IPS-18c (cell line): ENCODE measurements around the gene B3GALNT2.

Experiments used
- H3K4me3 ChIP-seq: 2 replicates; pipeline ENCODE4 v1.7.0; 2013; ENCODE audit warnings: low read depth, mild to moderate bottlenecking, low read length, moderate library complexity; ENCODE audit not compliant: insufficient read depth
- H3K9me3 ChIP-seq: one replicate; pipeline ENCODE4 v1.6.1; 2013; ENCODE audit warnings: mild to moderate bottlenecking, low read length, moderate library complexity; ENCODE audit not compliant: control insufficient read depth, insufficient read depth

Gene B3GALNT2

GRCh38 chr1:235427447-235427846 lies 76.8 kb downstream of the B3GALNT2 start:
- Histone ChIP-seq H3K9me3 (no peaks in the 10 kb centered on the region), H3K4me3 (no peak overlapping the region)

GRCh38 chr1:235426680-235427079 lies 77.6 kb downstream of the B3GALNT2 start:
- Histone ChIP-seq H3K9me3 (no peaks in the 10 kb centered on the region), H3K4me3 (no peak overlapping the region)

GRCh38 chr1:235426143-235426542 lies 78.1 kb downstream of the B3GALNT2 start:
- Histone ChIP-seq H3K9me3 (no peaks in the 10 kb centered on the region), H3K4me3 (no peak overlapping the region)

DNA sequence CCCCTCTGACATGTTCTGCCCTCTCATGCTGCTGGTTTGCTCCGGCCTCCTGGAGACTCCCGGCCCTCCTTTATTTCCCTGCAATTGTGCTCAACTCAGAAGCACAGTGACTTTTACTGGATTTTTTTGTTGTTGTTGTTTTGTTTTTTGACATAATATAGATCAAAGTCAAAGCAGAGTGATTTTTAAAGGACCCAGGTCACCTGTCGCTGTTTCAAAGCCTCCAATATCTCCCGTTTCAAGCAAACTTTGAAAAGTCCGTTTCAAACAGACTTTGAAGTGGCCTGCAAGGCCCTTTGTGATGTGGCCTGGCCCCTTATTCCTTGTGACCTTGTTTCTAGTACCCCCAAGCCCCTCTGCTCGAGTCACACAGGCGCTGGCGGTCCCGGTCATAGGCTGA lies 78.9 kb downstream of the B3GALNT2 start:
- Histone ChIP-seq H3K4me3 (no peak overlapping the region), H3K9me3 (no peaks in the 10 kb centered on the region)

- no peaks in the 10 kb centered on the region for H3K9me3 ChIP-seq
- no peak overlapping the region for H3K4me3 ChIP-seq
Observed at GRCh38 chr1:235424092-235424491, 80.2 kb downstream of the B3GALNT2 start.

- Histone ChIP-seq H3K4me3 (no peak overlapping the region), H3K9me3 (no peaks in the 10 kb centered on the region)
Observed at GRCh38 chr1:235423214-235423652, 81.0 kb downstream of the B3GALNT2 start.

- H3K4me3 ChIP-seq: no peak overlapping the region
- H3K9me3 ChIP-seq: no peaks in the 10 kb centered on the region
Observed at GRCh38 chr1:235421751-235422150, 82.5 kb downstream of the B3GALNT2 start.

GRCh38 chr1:235417086-235417697 lies 87.1 kb downstream of the B3GALNT2 start:
- Histone ChIP-seq H3K4me3 (no peak overlapping the region), H3K9me3 (no peaks in the 10 kb centered on the region)

DNA sequence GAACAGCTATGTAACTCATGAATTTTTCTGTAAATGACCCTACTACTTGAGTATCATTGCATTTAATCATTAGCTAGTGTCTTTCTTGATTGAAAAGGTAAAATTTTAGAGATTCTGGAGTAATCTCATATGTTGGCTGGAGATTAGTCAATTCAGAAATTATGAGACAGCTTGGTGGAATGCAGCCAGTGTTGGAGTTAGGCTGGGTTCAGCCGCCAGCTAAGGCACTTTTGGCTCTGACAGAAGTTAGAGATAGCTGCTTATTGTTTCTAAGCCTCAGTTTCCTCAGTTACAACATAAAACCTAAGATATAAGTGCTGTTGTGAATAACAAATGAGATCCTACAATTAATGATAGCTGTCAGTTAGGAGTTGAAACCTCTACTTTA lies 87.6 kb downstream of the B3GALNT2 start:
- no peaks in the 10 kb centered on the region for H3K9me3 ChIP-seq
- no peak overlapping the region for H3K4me3 ChIP-seq

DNA sequence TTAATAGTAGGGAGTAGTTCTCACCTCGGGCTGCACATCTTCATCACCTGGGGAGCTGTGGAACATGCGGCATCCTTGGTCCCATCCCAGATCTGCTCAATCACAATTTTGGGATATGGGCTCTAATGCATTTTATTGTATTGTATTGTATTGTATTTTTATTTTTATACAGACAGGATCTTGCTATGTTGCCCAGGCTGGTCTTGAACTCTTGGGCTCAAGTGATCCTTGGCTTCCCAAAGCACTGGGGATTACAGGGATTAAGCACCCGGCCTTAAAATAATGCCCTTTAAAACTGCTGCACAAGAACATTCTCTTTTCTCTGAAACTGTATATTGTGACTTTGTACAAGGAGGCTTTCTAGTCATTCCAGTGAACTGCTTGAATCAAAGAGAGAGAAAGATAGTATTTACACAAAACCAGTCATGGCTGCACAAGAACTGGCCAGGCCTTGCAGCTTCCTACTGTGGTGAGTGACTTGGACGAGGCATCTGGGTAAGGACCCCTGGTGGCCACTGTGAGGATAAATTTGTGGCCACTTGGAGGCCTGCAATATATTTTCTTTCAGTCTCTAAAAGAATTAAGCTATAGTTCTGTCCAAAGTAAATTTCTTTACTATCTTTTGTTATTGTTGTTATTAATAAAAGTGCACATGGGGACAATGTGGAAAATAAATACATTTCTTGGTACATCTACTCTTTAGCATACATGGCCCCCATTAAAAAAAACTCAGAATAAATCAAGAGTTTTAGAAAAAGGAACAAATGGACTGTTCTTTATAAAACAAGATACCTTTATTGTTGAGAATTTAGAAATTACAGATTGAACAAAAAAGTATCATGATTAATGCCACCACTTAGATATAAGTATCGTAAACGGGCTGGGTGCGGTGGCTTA lies 89.0 kb downstream of the B3GALNT2 start:
- Histone ChIP-seq H3K9me3 (no peaks in the 10 kb centered on the region), H3K4me3 (no peak overlapping the region)

GRCh38 chr1:235411489-235412486 lies 92.5 kb downstream of the B3GALNT2 start:
- Histone ChIP-seq H3K4me3 (no peak overlapping the region), H3K9me3 (no peaks in the 10 kb centered on the region)

DNA sequence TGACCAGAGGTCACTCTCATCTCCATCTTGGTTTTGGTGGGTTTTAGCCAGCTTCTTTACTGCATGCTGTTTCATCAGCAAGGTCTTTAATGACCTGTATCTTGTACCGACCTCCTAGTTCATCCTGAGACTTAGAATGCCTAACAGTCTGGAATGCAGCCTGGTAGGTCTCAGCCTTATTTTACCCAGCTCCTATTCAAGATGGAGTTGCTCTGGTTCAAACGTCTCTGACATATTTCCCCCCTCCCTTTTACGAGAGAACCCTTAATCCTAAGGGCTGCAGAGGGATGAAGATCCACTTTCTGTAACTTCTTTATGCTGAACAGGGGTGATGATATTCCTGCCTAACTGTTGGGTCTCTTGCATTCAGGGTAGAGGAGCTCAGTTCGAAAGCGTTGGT lies 93.8 kb downstream of the B3GALNT2 start:
- H3K4me3 ChIP-seq: no peak overlapping the region
- no peaks in the 10 kb centered on the region for H3K9me3 ChIP-seq

DNA sequence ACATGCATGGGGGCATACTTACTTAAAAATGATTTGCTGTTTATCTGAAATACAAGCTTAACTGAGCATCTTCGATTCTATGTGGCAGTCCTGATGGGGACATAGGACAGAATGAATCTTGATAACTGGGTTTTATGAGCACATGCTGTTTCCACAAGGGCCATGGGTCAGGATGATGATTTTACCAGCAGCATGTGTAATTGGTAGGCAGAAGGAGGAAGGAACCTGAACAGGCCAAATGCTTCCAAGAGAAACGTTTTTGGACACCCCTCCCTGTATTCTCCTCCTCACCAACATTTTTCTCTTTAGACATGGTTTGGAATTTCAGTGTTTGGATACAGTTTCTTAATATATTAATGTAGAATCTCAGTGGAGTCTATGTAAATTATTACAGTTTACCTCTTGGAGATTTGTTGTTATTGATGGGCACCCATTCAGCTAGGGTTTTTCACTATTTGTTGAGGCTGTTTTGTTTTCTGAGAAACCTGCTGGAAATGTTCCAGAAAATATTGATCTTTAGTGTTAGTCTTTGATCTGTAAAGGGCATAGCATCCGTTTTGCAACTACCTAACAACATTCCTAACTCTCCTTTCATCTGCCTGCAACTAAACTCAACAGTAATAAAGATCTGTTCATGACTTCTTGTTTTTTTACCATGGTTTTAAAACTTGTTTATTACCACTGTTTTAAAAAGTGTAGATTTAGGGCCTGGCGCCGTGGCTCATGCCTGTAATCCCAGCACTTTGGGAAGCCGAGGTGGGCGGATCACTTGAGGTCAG lies 95.0 kb downstream of the B3GALNT2 start:
- Histone ChIP-seq H3K4me3 (no peak overlapping the region), H3K9me3 (no peaks in the 10 kb centered on the region)

DNA sequence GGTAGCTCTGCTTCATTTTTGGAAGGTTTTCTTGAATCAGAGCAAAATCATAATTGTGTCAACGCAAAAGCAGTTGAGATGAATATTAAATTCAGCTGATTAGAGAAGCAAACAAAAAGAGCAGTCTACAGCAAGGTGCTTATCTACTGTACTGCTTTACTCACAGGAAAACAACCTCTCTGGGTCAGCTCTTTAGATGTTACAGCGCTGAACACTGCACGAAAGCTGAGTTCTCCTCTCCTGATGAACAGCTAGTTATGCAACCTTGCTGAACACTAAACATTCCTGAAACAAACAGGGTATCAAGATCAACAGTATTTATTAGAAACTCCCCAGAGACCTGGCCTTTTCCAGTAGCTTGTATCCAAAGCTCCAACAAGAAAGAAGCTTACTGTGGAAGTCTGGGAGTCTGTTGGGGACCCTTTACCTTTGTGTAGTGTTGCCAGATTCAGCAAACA lies 95.7 kb downstream of the B3GALNT2 start:
- Histone ChIP-seq H3K4me3 (no peak overlapping the region), H3K9me3 (no peaks in the 10 kb centered on the region)

DNA sequence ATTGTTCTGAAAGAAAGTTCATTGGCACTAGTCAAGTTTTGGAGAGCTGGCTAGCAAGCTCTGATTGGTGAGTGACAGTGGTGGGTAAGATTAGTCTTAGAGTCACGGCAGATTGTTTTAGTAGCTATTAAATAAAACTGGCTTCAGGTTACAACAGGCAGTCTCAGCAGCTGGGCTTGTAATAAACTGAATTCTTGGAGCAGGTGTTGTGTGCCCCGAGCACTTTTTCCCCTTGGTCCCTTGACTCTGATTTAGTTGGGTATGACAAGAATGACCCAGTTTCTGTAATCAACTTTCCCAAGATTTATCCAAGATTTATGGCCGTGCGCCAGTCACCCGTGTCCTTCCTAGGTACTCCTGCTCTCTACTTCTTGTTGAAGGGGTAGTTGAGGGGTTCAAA lies 96.8 kb downstream of the B3GALNT2 start:
- no peaks in the 10 kb centered on the region for H3K9me3 ChIP-seq
- no peak overlapping the region for H3K4me3 ChIP-seq

- no peak overlapping the region for H3K4me3 ChIP-seq
Observed at GRCh38 chr1:235404190-235404589, 100.1 kb downstream of the B3GALNT2 start.

DNA sequence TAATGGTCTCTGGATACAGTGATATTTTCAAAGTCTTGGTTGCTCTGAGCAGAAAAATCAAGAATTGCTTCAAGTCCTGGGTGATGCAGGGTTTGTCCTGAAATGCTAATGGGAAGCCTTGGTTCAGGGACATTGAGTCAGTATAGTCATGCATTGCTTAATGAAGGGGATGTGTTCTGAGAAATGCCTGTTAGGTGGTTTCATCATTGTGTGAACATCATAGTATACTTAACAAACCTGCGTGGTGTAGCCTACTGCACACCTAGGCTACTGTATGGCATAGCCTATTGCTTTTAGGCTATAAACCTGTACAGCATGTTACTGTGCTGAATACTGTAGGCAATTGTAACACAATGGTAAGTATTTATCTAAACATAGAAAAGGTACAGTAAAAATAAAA lies 100.7 kb downstream of the B3GALNT2 start:
- no peak overlapping the region for H3K4me3 ChIP-seq

More at GRCh38 chr1:235404190-235404589, 100.1 kb downstream of the B3GALNT2 start:
- H3K9me3 ChIP-seq: no peaks in the 10 kb centered on the region

More for the DNA sequence above, 100.7 kb downstream of the B3GALNT2 start:
- no peaks in the 10 kb centered on the region for H3K9me3 ChIP-seq
